ENCODE results near the gene GAPVD1. TPM values are rescaled to one million over a fixed set of nuclear protein-coding genes. Genes with fewer than 3 reads are reported as not detected.

GAPVD1 gene
- total and polyA plus RNA-seq, 10 of the 15 experiments (the other 5 are each of a cell fraction or from before 2014, with no cell fraction given), result 4.3 to 36.6 (median 25.9) TPM

- no peak overlapping the region for H2AFZ ChIP-seq (ENCODE audit: control insufficient read depth, low read depth, low read length)
- RAD21 ChIA-PET (ENCODE audit: unreplicated experiment), result interaction anchor here (0.7 kb wide), 1 partner anchor 38 kb away, joined by 3 read pairs; no protein-coding TSS in a partner anchor
- DNase-seq (ENCODE audit: low read depth, low spot score) (no peak), ATAC-seq (no peak), FAIRE-seq (no peak)
- CTCF ChIA-PET, result interaction anchor here (0.6 to 0.9 kb wide), 4 partner anchors 9 to 535 kb away, joined by 3 read pairs; no protein-coding TSS in a partner anchor
- POLR2A ChIA-PET, result no interaction called here
- intact Hi-C loops (cut with micrococcal nuclease; ENCODE audit: unreplicated experiment) (no loop called here), in situ Hi-C loops (cut with MboI) (no loop called here)
- 96% methylated on average over 2 of the region's 2 CpGs for WGBS (ENCODE audit: insufficient coverage, insufficient replicate concordance, low lambda C conversion rate, missing lambda C conversion rate)
- no peaks in the 10 kb centered on the region for H3K9me3 ChIP-seq (replicated peaks; ENCODE audit: control insufficient read depth, insufficient read depth, low read length)
- peaks cover 6 to 27% of the 10 kb centered on the region in 2 experiments for H3K36me3 ChIP-seq (ENCODE audit: control insufficient read depth in 2 of 2, insufficient read depth in 2 of 2, low read length in 1 of 2)
- no peaks in the 10 kb centered on the region for H3K79me2 ChIP-seq (ENCODE audit: control insufficient read depth, insufficient read depth, low read length)
- BruUV-seq (replicated peaks), result no TSS peak
- SMC1A ChIA-PET (ENCODE audit: uncharacterized antibody, unreplicated experiment), result interaction anchor here (0.9 to 1.6 kb wide), 4 partner anchors 22 to 64 kb away, joined by 3 to 4 read pairs (median 3); no protein-coding TSS in a partner anchor
- no peak overlapping the region for H3K4me3 ChIP-seq
- TF ChIP-seq ELK1 (IDR thresholded peaks at IDR 0.05; ENCODE audit: low read depth, low read length) (no peak), SPI1 (IDR thresholded peaks at IDR 0.05; ENCODE audit: borderline replicate concordance, insufficient read depth, low read depth, low read length) (no peak), NBN (IDR thresholded peaks at IDR 0.05) (no peak), PKNOX1 (IDR thresholded peaks at IDR 0.05) (no peak), EP300 (IDR thresholded peaks at IDR 0.05; ENCODE audit: borderline replicate concordance in 1 of 2, control insufficient read depth in 1 of 2, low read depth in 2 of 2, low read length in 2 of 2) (no peak), CBX5 (IDR thresholded peaks at IDR 0.05; ENCODE audit: low read depth) (no peak), RBBP5 (conservative IDR thresholded peaks at IDR 0.05) (no peak)
- H3K27me3 ChIP-seq (replicated peaks in 1 of 2; ENCODE audit: control insufficient read depth in 2 of 2, insufficient read depth in 2 of 2, low read length in 1 of 2), result no peaks in the 10 kb centered on the region
- H4K20me1 ChIP-seq (ENCODE audit: control insufficient read depth, insufficient read depth), result no peaks in the 10 kb centered on the region
- H3K4me1 ChIP-seq (ENCODE audit: control insufficient read depth, insufficient read depth, low read length), result no peaks in the 10 kb centered on the region
- H3K9ac ChIP-seq (ENCODE audit: control insufficient read depth, insufficient read depth, low read length), result no peak overlapping the region
- no peak overlapping the region for H3K4me2 ChIP-seq (ENCODE audit: control insufficient read depth, insufficient read depth)
- H3K27ac ChIP-seq (ENCODE audit: control insufficient read depth, insufficient read depth), result no peak overlapping the region
Observed at GRCh38 chr9:125304273-125304672, 42.6 kb downstream of the GAPVD1 start.

All from GM12878 (cell line).